Glomerular visceral epithelial cell (primary cell): ENCODE results near the gene FRMD4A.

Source experiments
- DNase-seq: peaks from one replicate; pipeline ENCODE4 v3.0.0-alpha.2; 2016; ENCODE audit errors: extremely low spot score

Gene FRMD4A

GRCh38 chr10:13705526-13706174, 625.1 kb downstream of the FRMD4A start:
- no peak for DNase-seq

DNA sequence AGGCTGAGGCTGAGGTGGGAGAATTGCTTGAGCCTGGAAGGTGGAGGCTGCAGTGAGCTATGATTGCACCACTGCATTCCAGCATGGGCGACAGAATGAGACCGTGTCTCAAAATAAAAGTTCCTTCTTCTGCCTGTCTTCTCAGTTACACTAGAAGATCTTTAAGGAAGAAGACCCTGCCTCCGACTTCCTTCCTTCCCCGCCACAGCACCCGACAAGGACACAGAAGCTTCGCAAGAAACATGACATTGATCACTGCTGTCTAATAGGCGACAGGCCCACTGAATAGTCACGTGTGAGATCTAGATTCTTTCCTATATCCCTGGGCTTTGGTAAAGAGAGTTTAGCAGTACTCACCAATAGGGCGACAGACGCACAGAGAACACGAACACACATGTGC, 625.8 kb downstream of the FRMD4A start:
- DNase-seq = no peak

GRCh38 chr10:13703997-13704536, 626.7 kb downstream of the FRMD4A start:
- no peak for DNase-seq

DNA sequence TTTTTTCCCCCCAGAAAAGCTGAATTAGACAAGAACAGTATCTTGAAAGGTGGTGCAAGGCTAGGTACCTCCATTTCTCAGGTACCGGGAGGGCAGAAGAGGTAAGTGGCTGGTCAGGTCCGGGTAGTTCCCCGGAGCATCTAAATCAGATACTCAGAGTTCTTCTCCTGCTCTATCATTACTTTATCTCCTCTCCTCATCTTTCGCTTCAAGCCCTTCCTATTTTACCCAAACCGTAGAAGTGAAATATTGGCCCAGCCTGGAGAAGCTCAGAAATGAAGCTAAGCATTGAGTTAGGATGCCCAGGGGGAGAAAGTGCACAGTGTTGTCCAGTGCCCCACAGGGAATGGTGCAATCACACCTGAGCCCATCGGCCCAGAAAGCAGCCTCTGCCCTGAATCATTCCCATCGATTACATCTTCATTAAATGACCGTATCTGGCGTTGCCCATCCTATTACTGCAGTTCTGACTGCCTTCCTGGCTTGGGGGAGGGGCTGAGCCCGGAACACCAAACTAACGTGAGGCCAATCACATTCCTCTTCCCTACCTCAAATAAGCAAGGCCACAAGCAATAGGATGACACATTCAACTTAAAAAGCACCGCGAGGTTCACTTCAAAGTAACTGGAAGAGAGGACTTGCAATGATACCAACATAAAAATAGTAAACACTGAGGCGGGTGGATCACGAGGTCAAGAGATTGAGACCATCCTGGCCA, 627.5 kb downstream of the FRMD4A start:
- DNase-seq = no peak

DNA sequence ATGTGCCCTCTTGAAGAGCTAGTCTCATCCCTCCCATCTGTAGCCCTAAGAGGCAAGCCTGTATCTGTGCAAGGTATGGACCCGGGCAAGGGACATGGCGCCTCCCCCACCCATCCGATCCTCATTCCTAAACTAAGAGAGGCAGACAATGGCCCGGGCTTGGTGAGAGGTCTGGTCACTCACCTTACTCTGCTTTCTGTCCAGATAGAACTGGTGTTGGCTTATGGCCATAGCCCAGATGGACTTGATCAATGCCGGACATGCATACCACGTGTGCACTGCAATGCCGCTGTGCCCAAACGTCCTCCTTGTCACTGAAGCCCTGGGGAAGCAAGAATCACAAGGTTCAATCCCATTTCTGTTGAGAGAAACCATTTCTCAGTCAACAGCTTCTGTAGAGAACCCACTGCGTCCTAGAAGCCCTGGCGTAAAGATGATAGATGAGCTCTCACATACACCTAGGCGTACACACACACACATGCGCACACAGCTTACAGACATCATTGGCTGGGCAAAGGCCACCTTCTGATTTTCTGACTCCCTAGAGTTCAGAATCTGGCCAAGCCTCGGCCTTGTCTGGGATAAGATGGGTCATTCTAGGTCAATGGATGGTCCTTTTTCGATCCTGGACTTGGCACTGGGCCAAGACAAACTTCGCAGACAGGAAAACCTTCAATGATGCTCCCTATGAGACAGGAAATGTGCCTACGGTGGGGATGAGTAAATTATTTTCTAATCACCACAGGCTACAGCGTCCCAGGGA, 629.4 kb downstream of the FRMD4A start:
- peak; percentile 41 for DNase-seq

- DNase-seq = no peak
These were observed 630.1 kb downstream of the FRMD4A start for GRCh38 chr10:13700473-13701144.

GRCh38 chr10:13699216-13699615, 631.5 kb downstream of the FRMD4A start:
- no peak for DNase-seq

GRCh38 chr10:13698217-13698616, 632.5 kb downstream of the FRMD4A start:
- no peak for DNase-seq

- no peak for DNase-seq
These were observed 634.7 kb downstream of the FRMD4A start for GRCh38 chr10:13696071-13696470.

- no peak for DNase-seq
These were observed 635.1 kb downstream of the FRMD4A start for GRCh38 chr10:13695588-13695987.

GRCh38 chr10:13693783-13694700, 636.7 kb downstream of the FRMD4A start:
- no peak for DNase-seq

GRCh38 chr10:13690281-13690825, 640.4 kb downstream of the FRMD4A start:
- DNase-seq = no peak

- DNase-seq = no peak
These were observed 644.4 kb downstream of the FRMD4A start for GRCh38 chr10:13686331-13686752.

GRCh38 chr10:13685885-13686284, 644.8 kb downstream of the FRMD4A start:
- no peak for DNase-seq

DNA sequence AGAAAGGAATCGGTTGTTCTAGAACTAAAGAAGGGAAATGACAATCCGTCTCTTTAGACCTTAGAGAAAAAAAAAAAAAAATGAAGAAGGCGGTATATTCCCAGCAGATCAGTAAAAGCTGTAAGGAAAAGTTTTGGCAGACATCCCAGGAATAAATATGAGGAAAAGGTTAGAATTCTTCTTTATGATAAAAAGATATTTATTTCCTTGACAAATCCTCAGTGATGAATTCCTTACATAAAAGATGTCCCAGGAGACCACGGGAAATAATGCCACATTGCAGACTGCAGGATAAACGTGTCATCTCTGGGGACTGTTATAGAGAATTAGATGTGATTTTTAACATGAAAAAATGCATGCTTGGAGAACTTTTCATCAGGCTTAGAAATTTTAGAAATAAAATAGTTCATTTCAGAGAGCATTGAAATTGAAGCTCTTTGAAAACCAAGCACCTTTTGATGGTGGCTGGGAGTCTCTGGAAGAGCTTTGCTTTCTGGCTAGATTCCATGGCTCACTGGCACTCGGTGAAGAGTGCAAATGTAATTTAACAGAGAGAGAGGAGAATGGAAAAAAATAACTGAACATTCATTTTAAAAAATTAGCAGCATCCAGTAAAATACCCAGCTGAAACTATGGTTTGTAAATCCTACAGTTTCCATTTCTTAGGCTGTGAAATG, 645.8 kb downstream of the FRMD4A start:
- no peak for DNase-seq

DNA sequence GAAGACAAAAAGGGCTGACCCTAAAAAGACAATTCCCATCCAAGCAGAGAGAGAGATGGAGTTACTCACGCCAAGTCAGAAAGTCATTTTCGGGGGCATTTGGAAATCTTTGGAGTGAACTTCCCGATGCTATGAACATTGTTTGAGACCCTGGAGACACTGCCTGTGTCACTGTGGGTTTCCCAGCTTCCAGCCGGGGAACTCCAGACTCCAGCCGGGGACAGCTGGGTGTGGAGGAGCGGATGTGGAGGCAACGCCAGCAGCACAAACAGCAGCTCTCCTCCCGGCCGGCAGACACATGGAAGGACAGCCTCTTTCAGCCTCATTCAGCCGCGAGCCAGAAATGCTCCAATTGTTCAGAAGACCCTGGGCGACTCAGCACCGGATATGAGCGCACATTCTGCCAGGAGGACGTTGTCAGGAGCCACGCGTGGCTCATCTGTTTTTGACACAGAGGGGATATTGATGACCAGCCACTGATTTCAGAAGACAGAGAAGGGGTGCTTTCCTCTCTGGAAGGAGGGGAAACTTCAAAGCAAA, 646.4 kb downstream of the FRMD4A start:
- no peak for DNase-seq

GRCh38 chr10:13683017-13683416, 647.7 kb downstream of the FRMD4A start:
- DNase-seq = no peak

- no peak for DNase-seq
These were observed 648.8 kb downstream of the FRMD4A start for GRCh38 chr10:13681960-13682359.

DNA sequence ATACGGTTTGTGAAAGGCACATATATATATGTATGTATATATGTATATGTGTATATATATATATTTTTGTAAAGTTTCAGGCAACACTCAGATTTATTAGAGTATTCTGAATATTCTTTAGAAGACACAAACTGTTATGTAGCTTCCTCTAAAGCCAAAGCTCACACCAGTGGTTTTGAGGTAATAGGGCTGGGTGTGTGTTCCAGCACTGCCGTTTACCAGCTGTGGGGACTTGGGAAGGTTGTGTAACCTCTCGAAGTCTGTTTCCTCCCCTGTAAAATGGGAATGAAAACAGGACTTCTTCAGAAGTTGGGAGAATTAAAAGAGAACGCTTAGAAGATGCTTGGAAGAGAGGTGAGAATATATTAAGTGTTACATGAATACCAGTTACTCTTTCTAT, 649.2 kb downstream of the FRMD4A start:
- no peak for DNase-seq

DNA sequence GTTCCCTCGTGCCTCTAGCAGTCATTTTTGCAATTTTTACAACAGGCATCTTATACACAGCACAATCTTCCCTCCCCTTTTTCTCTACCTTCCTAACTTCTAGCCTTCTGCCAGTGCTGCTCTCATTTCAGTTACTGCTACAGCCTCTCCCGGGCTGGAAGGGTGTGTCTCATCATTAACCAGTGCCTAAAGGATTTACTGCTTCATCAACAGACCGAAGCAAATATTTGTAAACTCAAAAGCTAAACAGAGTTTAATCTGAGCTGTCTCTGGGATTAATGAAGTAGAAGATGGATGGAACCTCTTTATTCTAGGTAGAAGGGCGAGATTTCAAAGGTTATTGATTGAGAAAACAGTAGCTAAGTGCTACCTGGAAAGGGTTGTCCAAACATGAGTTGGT, 649.6 kb downstream of the FRMD4A start:
- no peak for DNase-seq
